GM19025 (cell line): Measurements from ENCODE around the gene UCN.
"Not testable (repeated sequence)": the region's sequence is repeated elsewhere in the genome, so short reads cannot be mapped to it uniquely, and the experiment has no call there.

ENCODE experiments used
- ATAC-seq: cut with Tn5 transposase; IDR thresholded peaks from one replicate; pipeline ENCODE4 v1.9.1; 2021; ENCODE audit warnings: mild to moderate bottlenecking, low read depth, moderate library complexity; ENCODE audit not compliant: unreplicated experiment

The UCN gene

GRCh38 chr2:27308359-27308881 is at the start of gene UCN:
TSS of gene UCN (minus strand) at chr2:27308445. CDS start at chr2:27307895, 550 bp downstream.
- ATAC-seq, result no peak

- peak; percentile 82 for ATAC-seq
Observed at GRCh38 chr2:27356382-27357181, 48.3 kb upstream of the UCN start, which contains the start of gene GTF3C2. TSS of gene GTF3C2 (minus strand) at chr2:27356764. CDS start at chr2:27343554, 13,210 bp downstream.

GRCh38 chr2:27356056-27356381 is 47.8 kb upstream of the UCN start:
- ATAC-seq, result peak; percentile 21

- ATAC-seq, result no peak
Observed at GRCh38 chr2:27354597-27354927, 46.3 kb upstream of the UCN start.

- no peak for ATAC-seq
Observed at GRCh38 chr2:27353762-27354596, 45.7 kb upstream of the UCN start.

- ATAC-seq, result not testable (repeated sequence)
Observed at GRCh38 chr2:27353386-27353761, 45.1 kb upstream of the UCN start.

GRCh38 chr2:27351802-27352598 is 43.8 kb upstream of the UCN start:
- ATAC-seq, result no peak

GRCh38 chr2:27350106-27350693 is 42.0 kb upstream of the UCN start:
- no peak for ATAC-seq

GRCh38 chr2:27347641-27348040 is 39.4 kb upstream of the UCN start:
- no peak for ATAC-seq

- no peak for ATAC-seq
Observed at GRCh38 chr2:27336173-27336572, 27.9 kb upstream of the UCN start.

- ATAC-seq, result no peak
Observed at GRCh38 chr2:27335311-27335710, 27.1 kb upstream of the UCN start.

GRCh38 chr2:27324720-27325119 is 16.5 kb upstream of the UCN start:
- ATAC-seq, result no peak

- no peak for ATAC-seq
Observed at GRCh38 chr2:27323596-27324285, 15.5 kb upstream of the UCN start.

- peak; percentile 89 for ATAC-seq
Observed at GRCh38 chr2:27322766-27323595, 14.7 kb upstream of the UCN start, which contains the start of gene MPV17. TSS of gene MPV17 (minus strand) at chr2:27323097. CDS start at chr2:27322517, 580 bp downstream.

- no peak for ATAC-seq
Observed at GRCh38 chr2:27322301-27322765, 14.1 kb upstream of the UCN start.

GRCh38 chr2:27320958-27321543 is 12.8 kb upstream of the UCN start:
- ATAC-seq, result no peak

- not testable (repeated sequence) for ATAC-seq
Observed at GRCh38 chr2:27319839-27320238, 11.6 kb upstream of the UCN start.

- no peak for ATAC-seq
Observed at GRCh38 chr2:27316655-27317412, 8.6 kb upstream of the UCN start.
